Activated CD8-positive, alpha-beta memory T cell treated with anti-CD3 and anti-CD28 coated beads, Interleukin-2, amount 50 U/mL, for 1 hour (primary cell): ENCODE measurements around the gene NCAM2.

Source experiments
- DNase-seq: peaks from one replicate; pipeline ENCODE4 v3.0.0-alpha.2; 2020; ENCODE audit errors: extremely low read depth

NCAM2 gene

GRCh38 chr21:20997636-20998455 lies at the start of gene NCAM2:
NCAM2 (plus strand) TSS chr21:20998409.
- peak; percentile 11 for DNase-seq

- DNase-seq, result no peak
Observed at GRCh38 chr21:20949884-20950283, 48.3 kb upstream of the NCAM2 start.

DNA sequence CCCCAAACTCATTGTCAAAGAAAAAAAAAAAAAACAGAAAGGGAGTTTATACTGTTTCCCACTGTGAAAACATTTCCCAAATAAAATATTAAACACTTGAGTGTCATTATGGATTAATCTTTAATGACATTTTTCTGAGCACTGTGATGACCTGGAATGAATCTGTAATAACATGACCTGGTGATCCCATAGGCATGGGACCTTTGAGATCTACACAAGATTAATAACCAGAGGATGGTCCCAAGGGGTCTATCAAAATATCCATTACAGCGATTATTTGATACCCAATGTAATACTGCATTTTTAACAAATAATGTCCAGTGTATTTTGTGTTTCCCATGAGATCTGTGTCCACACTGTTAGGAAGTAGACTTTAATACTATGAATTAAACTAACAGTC lies 32.4 kb upstream of the NCAM2 start:
- DNase-seq, result no peak

DNA sequence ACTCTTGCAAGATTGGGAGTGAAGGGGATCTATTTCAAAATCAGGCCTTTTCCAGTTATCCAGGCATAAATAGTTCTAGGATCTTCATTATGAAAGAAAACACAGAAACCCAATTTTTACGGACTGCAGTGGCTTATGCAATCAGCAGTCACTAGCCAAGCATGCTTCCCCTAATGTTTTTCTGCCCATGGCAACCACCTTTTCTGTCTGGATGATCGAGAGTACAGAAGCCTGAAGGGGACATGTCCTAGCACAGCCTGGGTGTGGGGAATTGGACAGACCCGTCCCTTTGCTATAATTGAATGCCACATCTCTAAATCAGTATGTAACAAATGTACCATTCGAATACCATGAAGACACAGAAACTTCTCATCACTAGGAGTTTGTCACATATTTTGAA lies 29.8 kb upstream of the NCAM2 start:
- no peak for DNase-seq

GRCh38 chr21:20970691-20971090 lies 27.5 kb upstream of the NCAM2 start:
- DNase-seq, result no peak

DNA sequence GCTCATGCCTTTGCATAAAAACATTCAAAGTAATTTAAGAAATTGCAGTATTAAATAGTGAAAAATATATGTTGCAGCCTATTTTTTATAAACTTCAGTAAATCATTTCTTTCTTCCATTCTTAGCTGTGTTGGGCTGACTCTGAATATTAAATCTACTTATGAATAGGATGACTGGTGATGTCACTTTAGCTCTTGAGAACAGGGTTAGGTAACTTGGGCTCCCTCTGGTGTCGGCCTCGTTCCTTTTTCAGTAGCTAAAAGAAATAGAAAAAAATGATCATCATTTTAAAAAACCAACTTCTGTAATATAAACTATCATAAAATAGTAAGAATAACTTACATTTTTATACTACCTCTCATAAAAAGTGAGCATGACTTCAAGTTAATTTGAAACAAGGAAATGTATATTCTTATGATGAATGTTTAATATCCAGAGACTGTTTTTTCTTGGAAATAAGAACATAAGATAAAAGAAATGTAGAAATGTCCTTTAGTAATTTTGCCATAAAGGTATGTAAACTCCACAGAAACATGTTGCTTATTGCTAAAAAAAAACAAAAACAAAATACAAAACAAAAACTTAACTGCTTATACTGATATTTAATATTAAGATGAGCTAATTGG lies 26.8 kb upstream of the NCAM2 start:
- DNase-seq, result no peak

GRCh38 chr21:20994790-20995189 lies 3.4 kb upstream of the NCAM2 start:
- no peak for DNase-seq

GRCh38 chr21:20996421-20997310 lies 1.5 kb upstream of the NCAM2 start:
- DNase-seq, result no peak

DNA sequence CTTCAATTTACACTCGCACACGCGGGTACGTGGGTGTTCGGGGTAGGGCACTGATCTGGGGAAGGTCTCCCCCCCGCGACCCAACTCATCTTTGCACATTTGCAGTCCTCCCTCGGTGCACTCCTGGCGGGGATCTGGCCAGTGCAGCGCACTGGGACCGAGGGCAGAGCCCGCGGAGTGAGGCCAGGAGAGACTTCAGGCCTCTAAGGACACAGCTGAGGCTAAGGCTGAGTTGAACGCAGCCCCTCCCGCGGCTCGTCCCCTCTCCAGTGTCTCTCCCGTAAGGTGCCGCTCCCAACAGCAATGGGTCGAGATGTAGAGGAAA lies 936 bp upstream of the NCAM2 start:
- DNase-seq, result no peak

DNA sequence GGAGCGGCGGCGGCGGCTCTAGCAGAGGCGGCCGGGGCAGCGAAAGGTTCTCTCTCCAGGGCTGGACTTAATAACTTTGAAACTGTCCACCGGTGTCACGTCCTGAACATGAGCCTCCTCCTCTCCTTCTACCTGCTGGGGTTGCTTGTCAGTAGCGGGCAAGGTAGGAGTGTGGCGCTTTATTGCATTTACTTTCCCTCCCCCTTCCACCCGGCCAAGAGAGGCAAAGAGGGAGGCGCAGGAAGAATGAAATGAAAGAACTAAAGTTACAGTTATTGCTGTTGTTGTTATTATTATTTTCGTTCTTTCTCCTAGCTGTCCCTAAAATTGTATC lies 214 bp downstream of the NCAM2 start:
- DNase-seq, result no peak

DNA sequence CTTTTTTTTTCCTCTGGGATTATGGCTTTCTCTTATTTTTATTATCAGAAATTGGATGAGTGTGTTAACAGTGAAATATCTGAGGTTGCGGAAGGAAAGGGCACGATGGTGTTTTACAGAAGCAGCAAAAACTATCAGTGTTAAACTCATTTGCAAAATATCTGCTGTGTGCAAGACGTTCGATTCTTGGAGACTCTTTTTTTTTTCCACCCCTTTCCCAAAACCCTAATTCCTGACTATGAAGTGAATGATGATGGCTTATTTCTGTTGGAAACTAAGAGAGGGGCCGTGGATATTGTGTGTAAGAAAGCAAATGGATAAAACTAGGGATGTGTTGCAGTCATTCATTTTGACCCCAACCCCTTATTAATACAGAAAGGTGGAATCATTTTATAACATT lies 677 bp downstream of the NCAM2 start:
- DNase-seq, result no peak

DNA sequence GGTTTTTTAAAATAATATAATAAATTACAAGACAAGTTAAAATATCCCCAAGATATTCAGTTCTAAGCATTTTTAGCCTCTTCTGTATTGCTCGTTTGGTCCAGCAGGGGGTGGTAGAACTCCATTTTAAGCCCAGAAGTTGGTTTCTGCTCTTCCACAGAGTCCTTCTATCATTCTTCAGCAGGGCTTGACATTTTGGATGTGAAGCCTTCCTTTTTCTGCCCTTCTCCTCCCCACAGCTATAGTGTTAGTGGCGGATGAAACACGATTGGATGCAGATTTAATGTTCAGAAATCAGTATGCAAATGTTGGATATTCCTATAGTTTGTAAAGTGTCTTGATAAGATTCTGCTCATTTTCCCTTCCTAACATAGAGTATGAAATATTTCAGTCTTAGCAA lies 1.4 kb downstream of the NCAM2 start:
- no peak for DNase-seq

- DNase-seq, result no peak
Observed at GRCh38 chr21:21000591-21001175, 2.5 kb downstream of the NCAM2 start.

DNA sequence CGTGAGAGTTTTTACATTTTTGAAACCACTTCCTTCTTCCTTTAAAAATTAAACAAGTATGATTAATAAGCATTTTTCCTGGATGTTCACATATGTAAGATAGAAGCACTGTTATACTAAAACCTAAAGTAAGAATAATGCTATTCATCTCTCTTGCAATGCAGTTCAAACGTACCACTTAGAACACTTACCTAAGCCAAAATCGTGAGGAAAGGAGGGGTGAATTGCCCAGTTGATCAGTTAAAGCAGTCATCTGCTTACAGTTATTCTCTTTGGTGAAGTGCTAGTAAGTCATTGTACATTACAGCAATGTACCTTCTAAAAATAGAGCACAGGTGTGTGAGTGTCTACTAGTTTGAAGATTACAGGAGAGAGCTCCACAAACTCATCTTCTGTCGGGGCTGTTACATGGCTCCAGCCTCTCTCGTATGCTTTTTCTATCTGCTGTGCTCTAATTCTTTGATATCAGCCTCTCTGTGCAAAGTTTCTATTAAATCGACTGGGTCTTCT lies 3.4 kb downstream of the NCAM2 start:
- no peak for DNase-seq

- no peak for DNase-seq
Observed at GRCh38 chr21:21002153-21002552, 3.9 kb downstream of the NCAM2 start.

GRCh38 chr21:21003701-21004100 lies 5.5 kb downstream of the NCAM2 start:
- DNase-seq, result no peak

DNA sequence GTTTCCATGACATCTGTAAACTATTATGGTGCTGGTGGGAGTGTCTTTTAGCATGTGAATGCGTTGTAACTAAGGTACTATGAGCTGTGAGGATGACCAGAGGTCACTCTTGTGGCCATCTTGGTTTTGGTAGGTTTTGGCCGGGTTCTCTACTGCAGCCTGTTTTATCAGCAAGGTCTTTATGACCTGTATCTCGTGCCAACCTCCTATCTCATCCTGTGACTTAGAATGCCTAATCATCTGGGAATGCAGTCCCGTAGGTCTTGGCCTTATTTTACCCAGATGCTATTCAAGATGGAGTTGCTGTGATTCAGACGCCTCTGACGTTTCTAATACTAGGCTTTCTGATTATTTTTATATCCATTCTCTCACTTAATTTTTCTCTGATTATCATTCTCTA lies 9.4 kb downstream of the NCAM2 start:
- DNase-seq, result no peak

DNA sequence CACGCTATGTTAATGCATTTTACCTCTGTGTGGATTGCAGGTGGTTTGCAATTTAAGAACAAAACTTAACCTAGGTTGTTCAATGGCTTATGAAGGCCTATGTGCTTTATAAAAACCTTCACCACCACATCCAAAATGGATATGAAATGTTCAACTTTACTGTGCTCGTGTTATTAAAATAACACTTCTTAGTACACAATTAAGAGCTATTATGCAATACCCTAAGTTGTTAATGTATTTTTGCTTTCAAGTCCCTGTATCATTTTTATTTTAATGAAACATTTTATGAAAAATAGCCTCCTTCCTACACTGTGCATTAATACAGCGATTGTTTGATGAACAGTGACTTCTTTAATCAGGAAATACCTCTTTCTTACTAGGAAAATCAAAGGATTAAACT lies 12.0 kb downstream of the NCAM2 start:
- no peak for DNase-seq

- no peak for DNase-seq
Observed at GRCh38 chr21:21010698-21011097, 12.5 kb downstream of the NCAM2 start.

GRCh38 chr21:21018821-21019220 lies 20.6 kb downstream of the NCAM2 start:
- DNase-seq, result no peak

DNA sequence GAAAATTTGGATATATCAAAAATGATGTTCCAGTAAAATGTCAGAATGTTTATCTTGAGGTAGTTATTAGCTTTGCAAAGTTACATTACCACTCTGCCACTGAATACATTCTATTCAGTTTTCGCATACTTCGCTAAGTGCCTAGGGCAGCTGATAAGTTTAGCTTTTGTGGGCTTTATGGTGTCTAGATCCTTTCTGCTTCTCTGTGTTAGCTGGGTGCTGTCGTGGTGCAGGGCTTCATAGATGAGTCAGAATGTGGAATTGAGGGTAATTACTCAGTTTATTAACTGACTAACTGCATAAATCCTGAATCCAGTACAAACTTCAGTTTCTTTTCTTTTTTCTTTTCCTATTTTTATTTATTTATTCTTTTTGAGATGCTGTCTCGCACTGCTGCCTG lies 21.5 kb downstream of the NCAM2 start:
- DNase-seq, result no peak

DNA sequence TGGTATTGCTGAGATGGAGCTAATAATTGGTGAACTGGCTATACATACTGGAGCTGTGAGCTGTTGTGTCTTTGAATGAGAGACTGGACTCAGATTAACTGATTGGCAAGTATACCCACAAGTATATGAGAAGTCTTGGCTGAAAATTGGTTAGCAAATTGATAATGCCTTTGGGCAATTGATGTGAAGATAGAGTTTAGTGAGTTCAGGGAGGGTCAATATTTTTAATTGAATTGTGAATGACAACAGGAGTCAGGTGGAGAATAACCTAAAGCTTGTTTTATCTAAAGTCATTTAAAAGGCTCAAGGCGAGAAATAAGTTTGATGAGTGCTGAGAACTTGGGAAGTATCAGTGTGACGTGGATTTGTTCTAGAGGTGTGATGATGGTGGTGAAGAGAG lies 27.5 kb downstream of the NCAM2 start:
- DNase-seq, result no peak
